ENCODE results near the gene SYT7. TPM values are rescaled to one million over a fixed set of nuclear protein-coding genes. Genes with fewer than 3 reads are reported as not detected.

Gene SYT7
- total and polyA plus RNA-seq, 3 donors from 2014 or later = 5.9 to 9.0 (median 8.7) TPM

DNA sequence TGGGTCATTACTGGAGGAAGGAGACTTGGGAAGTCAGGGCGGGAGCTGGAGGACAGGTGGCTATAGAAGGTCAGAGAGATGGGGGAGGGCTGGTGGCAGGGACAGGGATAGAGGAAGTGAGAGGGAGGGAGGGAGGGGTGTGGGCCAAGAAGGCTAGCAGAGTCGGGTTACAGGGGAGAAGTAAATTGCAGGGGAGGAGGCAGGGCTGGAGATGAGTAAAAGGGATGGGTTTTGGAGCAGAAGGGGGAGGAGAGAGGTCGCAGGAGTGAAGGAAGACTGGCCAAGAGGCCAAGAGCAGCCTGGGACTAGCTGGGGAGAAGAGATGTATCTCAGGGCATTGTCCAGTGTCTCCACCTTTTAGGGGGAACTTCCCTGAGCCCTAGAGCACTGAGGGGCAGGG, 39.3 kb downstream of the SYT7 start:
- peaks cover 39% of the 10 kb centered on the region for H3K4me1 ChIP-seq
- WGBS, 2 donors = 34 to 45% methylated on average over 3 of the region's 3 CpGs
- H3K36me3 ChIP-seq (ENCODE audit: low read depth, missing control alignments) = no peaks in the 10 kb centered on the region
- intact Hi-C loops (cut with DNase I; ENCODE audit: low total_unique reads) = no loop called here
- no peak overlapping the region for H3K27ac ChIP-seq
- no peak for TF ChIP-seq POLR2A (IDR thresholded peaks at IDR 0.05)
- TF ChIP-seq, protein P1, sequence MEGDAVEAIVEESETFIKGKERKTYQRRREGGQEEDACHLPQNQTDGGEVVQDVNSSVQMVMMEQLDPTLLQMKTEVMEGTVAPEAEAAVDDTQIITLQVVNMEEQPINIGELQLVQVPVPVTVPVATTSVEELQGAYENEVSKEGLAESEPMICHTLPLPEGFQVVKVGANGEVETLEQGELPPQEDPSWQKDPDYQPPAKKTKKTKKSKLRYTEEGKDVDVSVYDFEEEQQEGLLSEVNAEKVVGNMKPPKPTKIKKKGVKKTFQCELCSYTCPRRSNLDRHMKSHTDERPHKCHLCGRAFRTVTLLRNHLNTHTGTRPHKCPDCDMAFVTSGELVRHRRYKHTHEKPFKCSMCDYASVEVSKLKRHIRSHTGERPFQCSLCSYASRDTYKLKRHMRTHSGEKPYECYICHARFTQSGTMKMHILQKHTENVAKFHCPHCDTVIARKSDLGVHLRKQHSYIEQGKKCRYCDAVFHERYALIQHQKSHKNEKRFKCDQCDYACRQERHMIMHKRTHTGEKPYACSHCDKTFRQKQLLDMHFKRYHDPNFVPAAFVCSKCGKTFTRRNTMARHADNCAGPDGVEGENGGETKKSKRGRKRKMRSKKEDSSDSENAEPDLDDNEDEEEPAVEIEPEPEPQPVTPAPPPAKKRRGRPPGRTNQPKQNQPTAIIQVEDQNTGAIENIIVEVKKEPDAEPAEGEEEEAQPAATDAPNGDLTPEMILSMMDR (IDR thresholded peaks at IDR 0.05) = no peak
- no peaks in the 10 kb centered on the region for H3K9me3 ChIP-seq
- DNase-seq = peak; percentile 54
- H3K27me3 ChIP-seq = no peaks in the 10 kb centered on the region
- H3K4me3 ChIP-seq = no peak overlapping the region

- Histone ChIP-seq H3K36me3 (ENCODE audit: low read depth, missing control alignments) (no peaks in the 10 kb centered on the region), H3K27me3 (no peaks in the 10 kb centered on the region), H3K4me3 (no peak overlapping the region), H3K27ac (no peak overlapping the region), H3K9me3 (no peaks in the 10 kb centered on the region), H3K4me1 (peaks cover 42% of the 10 kb centered on the region)
- intact Hi-C loops (cut with DNase I; ENCODE audit: low total_unique reads) = no loop called here
- DNase-seq = no peak
- 69 to 71% methylated on average over 9 of the region's 9 CpGs for WGBS, 2 donors
- TF ChIP-seq, protein P1 (IDR thresholded peaks at IDR 0.05) = no peak
Observed at GRCh38 chr11:61540528-61540927, 40.3 kb downstream of the SYT7 start.

- intact Hi-C loops (cut with DNase I; ENCODE audit: low total_unique reads) = no loop called here
- Histone ChIP-seq H3K4me3 (no peak overlapping the region), H3K27me3 (no peaks in the 10 kb centered on the region), H3K27ac (peak overlapping the region in 1 of 2 donors; percentile 4), H3K4me1 (peaks cover 48% of the 10 kb centered on the region), H3K9me3 (no peaks in the 10 kb centered on the region), H3K36me3 (ENCODE audit: low read depth, missing control alignments) (no peaks in the 10 kb centered on the region)
- no peak for DNase-seq
- TF ChIP-seq, protein P1 (IDR thresholded peaks at IDR 0.05) = no peak
- TF ChIP-seq POLR2A (IDR thresholded peaks at IDR 0.05) = no peak
- WGBS, 2 donors = 58 to 69% methylated on average over 14 of the region's 14 CpGs
Observed at GRCh38 chr11:61539831-61540357, 41.0 kb downstream of the SYT7 start.

- WGBS, 2 donors = 58 to 60% methylated on average over 11 of the region's 11 CpGs
- no peaks in the 10 kb centered on the region for H3K27me3 ChIP-seq
- intact Hi-C loops (cut with DNase I; ENCODE audit: low total_unique reads) = no loop called here
Observed at GRCh38 chr11:61539006-61539405, 41.9 kb downstream of the SYT7 start.

DNA sequence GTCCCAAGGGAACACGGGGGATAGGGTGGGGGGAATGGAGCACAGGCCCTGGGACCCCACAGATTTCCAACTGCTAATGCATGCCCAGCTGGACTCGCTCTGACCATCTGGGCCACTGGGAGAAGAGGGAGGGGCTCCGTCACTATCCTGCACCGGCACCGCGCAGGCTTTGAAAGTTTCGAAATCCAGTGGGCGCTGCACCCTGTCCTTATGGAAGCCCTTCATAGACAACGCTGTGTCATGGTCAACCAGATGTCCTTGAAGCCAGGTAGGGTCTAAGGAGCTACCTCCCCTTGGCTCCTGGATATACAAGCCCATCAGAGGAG, 42.3 kb downstream of the SYT7 start:
- no peaks in the 10 kb centered on the region for H3K36me3 ChIP-seq (ENCODE audit: low read depth, missing control alignments)
- intact Hi-C loops (cut with DNase I; ENCODE audit: low total_unique reads) = no loop called here
- WGBS, 2 donors = 56 to 77% methylated on average over 2 to 9 of the region's 9 CpGs
- H3K4me1 ChIP-seq = peaks cover 50% of the 10 kb centered on the region
- no peak overlapping the region for H3K4me3 ChIP-seq
- H3K27me3 ChIP-seq = no peaks in the 10 kb centered on the region
- TF ChIP-seq, protein P1 (IDR thresholded peaks at IDR 0.05) = no peak
- no peak for TF ChIP-seq POLR2A (IDR thresholded peaks at IDR 0.05)
- no peaks in the 10 kb centered on the region for H3K9me3 ChIP-seq
- peak; percentile 34 for DNase-seq
- no peak overlapping the region for H3K27ac ChIP-seq

More at GRCh38 chr11:61539006-61539405, 41.9 kb downstream of the SYT7 start:
- DNase-seq = peak; percentile 66
- Histone ChIP-seq H3K4me3 (no peak overlapping the region), H3K27ac (peak overlapping the region in 1 of 2 donors; percentile 4), H3K4me1 (peaks cover 50% of the 10 kb centered on the region), H3K9me3 (no peaks in the 10 kb centered on the region), H3K36me3 (ENCODE audit: low read depth, missing control alignments) (no peaks in the 10 kb centered on the region)
- TF ChIP-seq, protein P1 (IDR thresholded peaks at IDR 0.05) = no peak
- TF ChIP-seq POLR2A (IDR thresholded peaks at IDR 0.05) = no peak

All from testis (tissue), 3 donors.